HG02852 (cell line): ENCODE measurements around the gene IRF6.
"Not testable (repeated sequence)": the region's sequence is repeated elsewhere in the genome, so short reads cannot be mapped to it uniquely, and the experiment has no call there.

Experiments used
- ATAC-seq: cut with Tn5 transposase; IDR thresholded peaks from one replicate; pipeline ENCODE4 v1.9.1; 2021; ENCODE audit warnings: mild to moderate bottlenecking, moderate library complexity; ENCODE audit not compliant: unreplicated experiment

Gene IRF6

GRCh38 chr1:209823143-209824041 lies 17.4 kb upstream of the IRF6 start:
- no peak for ATAC-seq

GRCh38 chr1:209822706-209823105 lies 16.8 kb upstream of the IRF6 start:
- no peak for ATAC-seq

GRCh38 chr1:209820986-209821385 lies 15.0 kb upstream of the IRF6 start:
- no peak for ATAC-seq

- no peak for ATAC-seq
Observed at GRCh38 chr1:209819058-209819457, 13.1 kb upstream of the IRF6 start.

GRCh38 chr1:209817691-209818090 lies 11.7 kb upstream of the IRF6 start:
- ATAC-seq = no peak

- no peak for ATAC-seq
Observed at GRCh38 chr1:209816923-209817322, 11.0 kb upstream of the IRF6 start.

GRCh38 chr1:209815931-209816341 lies 10.0 kb upstream of the IRF6 start:
- no peak for ATAC-seq

GRCh38 chr1:209815490-209815889 lies 9.5 kb upstream of the IRF6 start:
- no peak for ATAC-seq

- ATAC-seq = no peak
Observed at GRCh38 chr1:209813902-209814301, 8.0 kb upstream of the IRF6 start.

- ATAC-seq = no peak
Observed at GRCh38 chr1:209810783-209811182, 4.8 kb upstream of the IRF6 start.

GRCh38 chr1:209809611-209810010 lies 3.7 kb upstream of the IRF6 start:
- ATAC-seq = no peak

- ATAC-seq = no peak
Observed at GRCh38 chr1:209808059-209808581, 2.2 kb upstream of the IRF6 start.

- no peak for ATAC-seq
Observed at GRCh38 chr1:209807509-209807908, 1.6 kb upstream of the IRF6 start.

- no peak for ATAC-seq
Observed at GRCh38 chr1:209805341-209805781, 581 bp downstream of the IRF6 start.

- no peak for ATAC-seq
Observed at GRCh38 chr1:209803568-209803967, 2.4 kb downstream of the IRF6 start.

- no peak for ATAC-seq
Observed at GRCh38 chr1:209802780-209803152, 3.2 kb downstream of the IRF6 start.

GRCh38 chr1:209802117-209802779 lies 3.7 kb downstream of the IRF6 start:
- ATAC-seq = no peak

- no peak for ATAC-seq
Observed at GRCh38 chr1:209800984-209801834, 4.7 kb downstream of the IRF6 start.

- ATAC-seq = no peak
Observed at GRCh38 chr1:209797978-209798639, 7.8 kb downstream of the IRF6 start.

- ATAC-seq = not testable (repeated sequence)
Observed at GRCh38 chr1:209793711-209794110, 12.2 kb downstream of the IRF6 start.

GRCh38 chr1:209791920-209792319 lies 14.0 kb downstream of the IRF6 start:
- ATAC-seq = no peak
